Mesothelial cell of epicardium (in vitro differentiated cells): ENCODE data around the gene ROBO2. TPM values are rescaled to one million over a fixed set of nuclear protein-coding genes. Genes with fewer than 3 reads are reported as not detected.

ENCODE experiments used
- DNase-seq, 2 experiments: peaks; one replicate each; pipeline ENCODE4 v3.0.0; 2021; ENCODE audit warnings: low spot score in 2 of 2; ENCODE audit not compliant: unreplicated experiment in 2 of 2
- H3K27ac Mint-ChIP-seq: 2 replicates; pipeline ENCODE4 v1.8.0; 2021; ENCODE audit warnings: mixed read lengths
- H3K27me3 Mint-ChIP-seq: 2 replicates; pipeline ENCODE4 v1.8.0; 2021; ENCODE audit warnings: low read depth, mixed read lengths
- H3K36me3 Mint-ChIP-seq: 2 replicates; pipeline ENCODE4 v1.8.0; 2021; ENCODE audit warnings: mixed read lengths
- H3K4me1 Mint-ChIP-seq: 2 replicates; pipeline ENCODE4 v1.8.0; 2021; ENCODE audit warnings: mixed read lengths
- H3K4me3 Mint-ChIP-seq: 2 replicates; pipeline ENCODE4 v1.8.0; 2021; ENCODE audit warnings: mild to moderate bottlenecking, moderate library complexity, mixed read lengths
- H3K9me3 Mint-ChIP-seq: 2 replicates; pipeline ENCODE4 v1.8.0; 2021; ENCODE audit warnings: mixed read lengths
- CTCF ChIP-seq: fragments of 200-600 bp; sonication (generic); IDR thresholded peaks from one replicate; pipeline ENCODE4 v1.5.0; 2021; ENCODE audit warnings: antibody characterized with exemption; ENCODE audit not compliant: unreplicated experiment
- total RNA-seq: library from RNA; stranded (reverse); gene quantifications from 3 replicates; pipeline ENCODE4 v1.2.1, GENCODE V29; 2021

The ROBO2 gene
- total RNA-seq, 1 donor from 2014 or later, result 82.3 TPM

- Mint-ChIP-seq H3K4me1 (peaks cover 26% of the 10 kb centered on the region), H3K36me3 (no peaks in the 10 kb centered on the region), H3K9me3 (no peaks in the 10 kb centered on the region), H3K27me3 (peaks cover 21% of the 10 kb centered on the region), H3K27ac (peak overlapping the region; percentile 90), H3K4me3 (peak overlapping the region; percentile 85)
- TF ChIP-seq CTCF, result peak; percentile 73
- DNase-seq, result peak; percentile 57 to 71
These were observed 1.4 kb upstream of the ROBO2 start for GRCh38 chr3:77038468-77038929.

GRCh38 chr3:77038930-77039605 lies 831 bp upstream of the ROBO2 start:
- Mint-ChIP-seq H3K36me3 (no peaks in the 10 kb centered on the region), H3K27me3 (peaks cover 21% of the 10 kb centered on the region), H3K27ac (peak overlapping the region; percentile 90), H3K4me1 (peaks cover 26% of the 10 kb centered on the region), H3K4me3 (peak overlapping the region; percentile 85), H3K9me3 (no peaks in the 10 kb centered on the region)
- no peak for DNase-seq
- TF ChIP-seq CTCF, result no peak

GRCh38 chr3:77040216-77040615 lies 317 bp downstream of the ROBO2 start:
- no peaks in the 10 kb centered on the region for H3K36me3 Mint-ChIP-seq
- H3K27ac Mint-ChIP-seq, result peak overlapping the region; percentile 73
- peak overlapping the region; percentile 85 for H3K4me3 Mint-ChIP-seq
- DNase-seq, result no peak
- peaks cover under 1% of the 10 kb centered on the region for H3K9me3 Mint-ChIP-seq
- no peak for TF ChIP-seq CTCF
- peaks cover 26% of the 10 kb centered on the region for H3K4me1 Mint-ChIP-seq
- peaks cover 23% of the 10 kb centered on the region for H3K27me3 Mint-ChIP-seq

- Mint-ChIP-seq H3K27me3 (peaks cover 23% of the 10 kb centered on the region), H3K36me3 (no peaks in the 10 kb centered on the region), H3K4me1 (peaks cover 26% of the 10 kb centered on the region), H3K27ac (no peak overlapping the region), H3K9me3 (peaks cover 8% of the 10 kb centered on the region), H3K4me3 (peak overlapping the region; percentile 85)
- no peak for TF ChIP-seq CTCF
- no peak for DNase-seq
These were observed 1.2 kb downstream of the ROBO2 start for GRCh38 chr3:77040926-77041722.

GRCh38 chr3:77041811-77042210 lies 1.9 kb downstream of the ROBO2 start:
- no peak for DNase-seq
- H3K27ac Mint-ChIP-seq, result no peak overlapping the region
- no peak for TF ChIP-seq CTCF
- H3K9me3 Mint-ChIP-seq, result peaks cover 10% of the 10 kb centered on the region
- H3K4me3 Mint-ChIP-seq, result peak overlapping the region; percentile 85
- H3K36me3 Mint-ChIP-seq, result no peaks in the 10 kb centered on the region
- peaks cover 26% of the 10 kb centered on the region for H3K4me1 Mint-ChIP-seq
- peaks cover 23% of the 10 kb centered on the region for H3K27me3 Mint-ChIP-seq
